HG03565 (cell line): ENCODE results near the gene SGMS2.
"Not testable (repeated sequence)": the region's sequence is repeated elsewhere in the genome, so short reads cannot be mapped to it uniquely, and the experiment has no call there.

Experiments
- ATAC-seq: cut with Tn5 transposase; IDR thresholded peaks from one replicate; pipeline ENCODE4 v1.9.1; 2021; ENCODE audit warnings: mild to moderate bottlenecking, moderate library complexity; ENCODE audit not compliant: unreplicated experiment

Gene SGMS2

GRCh38 chr4:107863850-107864371 lies 39.2 kb downstream of the SGMS2 start:
- no peak for ATAC-seq

GRCh38 chr4:107866726-107867125 lies 42.0 kb downstream of the SGMS2 start:
- ATAC-seq = no peak

- ATAC-seq = no peak
Observed at GRCh38 chr4:107870236-107870635, 45.5 kb downstream of the SGMS2 start.

GRCh38 chr4:107870916-107871786 lies 46.4 kb downstream of the SGMS2 start:
- ATAC-seq = no peak

- ATAC-seq = no peak
Observed at GRCh38 chr4:107874024-107874423, 49.3 kb downstream of the SGMS2 start.

DNA sequence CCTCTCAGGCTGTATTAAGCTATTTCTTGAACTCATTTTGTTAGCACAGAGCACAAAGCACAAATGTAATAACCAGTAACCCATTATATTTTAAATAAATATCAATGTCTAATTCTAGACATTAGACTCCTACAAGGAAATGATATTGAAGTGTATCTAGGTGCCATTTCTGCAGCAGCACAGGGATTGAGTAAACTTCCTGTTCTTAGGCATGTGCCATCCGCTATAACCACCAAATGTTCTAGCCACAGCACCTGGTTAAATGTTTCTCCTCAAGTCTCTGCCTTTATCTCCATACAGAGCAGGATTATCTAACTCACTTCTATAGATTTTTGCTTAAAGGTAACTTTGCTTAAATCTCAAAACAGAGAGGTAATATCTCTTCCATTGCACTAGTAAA lies 51.4 kb downstream of the SGMS2 start:
- ATAC-seq = no peak

DNA sequence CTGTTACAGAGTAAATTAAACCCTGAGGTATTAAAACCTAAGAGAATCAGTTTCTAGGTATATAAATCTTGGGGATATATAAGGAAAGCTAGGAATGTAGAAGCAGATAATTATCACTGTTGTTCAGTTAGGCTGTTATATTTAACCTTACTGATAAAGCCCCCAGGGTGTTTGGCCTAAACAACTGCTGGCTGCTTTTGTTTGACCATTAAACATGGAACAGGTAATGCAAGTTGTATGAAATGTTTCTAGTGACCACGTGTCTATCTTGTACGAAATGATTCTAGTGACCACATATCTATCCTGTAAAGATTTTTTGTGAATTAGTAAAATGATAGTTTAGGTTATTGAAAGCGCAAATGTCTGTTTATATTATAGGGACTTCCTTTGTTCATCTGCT lies 52.6 kb downstream of the SGMS2 start:
- no peak for ATAC-seq

DNA sequence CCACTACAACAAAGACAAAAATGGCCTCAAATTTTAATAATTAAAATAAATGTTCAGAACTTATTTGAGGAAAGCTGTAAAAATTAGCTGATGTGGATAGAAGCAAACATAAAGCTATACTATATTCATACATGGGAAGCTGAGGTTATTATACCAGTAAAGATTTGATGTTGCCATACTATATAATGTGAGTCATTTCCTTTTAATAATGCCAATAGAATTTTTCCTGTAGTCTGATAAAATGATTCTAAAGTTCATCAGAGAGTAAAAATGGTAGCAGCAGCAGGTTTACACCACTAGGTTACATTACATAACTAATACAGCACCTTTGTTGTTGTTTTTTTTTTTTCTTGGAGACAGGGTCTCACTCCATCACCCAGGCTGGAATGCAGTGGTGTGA lies 61.1 kb downstream of the SGMS2 start:
- ATAC-seq = no peak

GRCh38 chr4:107888237-107888636 lies 63.5 kb downstream of the SGMS2 start:
- ATAC-seq = no peak

- ATAC-seq = no peak
Observed at GRCh38 chr4:107890779-107891178, 66.0 kb downstream of the SGMS2 start.

DNA sequence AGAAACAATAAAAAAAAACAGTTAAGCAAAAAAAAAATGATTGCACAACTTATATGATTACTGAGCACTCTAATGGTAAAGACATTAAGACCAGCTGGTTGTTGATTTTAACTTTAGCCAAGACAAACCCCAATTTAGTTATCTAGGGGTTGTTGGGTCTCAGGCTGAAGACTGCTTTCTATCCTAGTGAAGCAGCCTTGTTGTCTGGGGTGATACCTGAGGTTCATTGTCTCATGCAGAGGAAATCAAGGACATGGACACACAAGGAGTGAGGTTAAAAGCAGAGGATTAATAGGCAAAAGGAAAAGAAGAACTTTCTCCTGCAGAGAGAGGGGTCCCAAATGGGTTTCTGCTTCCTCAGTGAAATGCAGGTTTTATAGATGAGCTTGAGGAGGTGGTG lies 66.6 kb downstream of the SGMS2 start:
- no peak for ATAC-seq

DNA sequence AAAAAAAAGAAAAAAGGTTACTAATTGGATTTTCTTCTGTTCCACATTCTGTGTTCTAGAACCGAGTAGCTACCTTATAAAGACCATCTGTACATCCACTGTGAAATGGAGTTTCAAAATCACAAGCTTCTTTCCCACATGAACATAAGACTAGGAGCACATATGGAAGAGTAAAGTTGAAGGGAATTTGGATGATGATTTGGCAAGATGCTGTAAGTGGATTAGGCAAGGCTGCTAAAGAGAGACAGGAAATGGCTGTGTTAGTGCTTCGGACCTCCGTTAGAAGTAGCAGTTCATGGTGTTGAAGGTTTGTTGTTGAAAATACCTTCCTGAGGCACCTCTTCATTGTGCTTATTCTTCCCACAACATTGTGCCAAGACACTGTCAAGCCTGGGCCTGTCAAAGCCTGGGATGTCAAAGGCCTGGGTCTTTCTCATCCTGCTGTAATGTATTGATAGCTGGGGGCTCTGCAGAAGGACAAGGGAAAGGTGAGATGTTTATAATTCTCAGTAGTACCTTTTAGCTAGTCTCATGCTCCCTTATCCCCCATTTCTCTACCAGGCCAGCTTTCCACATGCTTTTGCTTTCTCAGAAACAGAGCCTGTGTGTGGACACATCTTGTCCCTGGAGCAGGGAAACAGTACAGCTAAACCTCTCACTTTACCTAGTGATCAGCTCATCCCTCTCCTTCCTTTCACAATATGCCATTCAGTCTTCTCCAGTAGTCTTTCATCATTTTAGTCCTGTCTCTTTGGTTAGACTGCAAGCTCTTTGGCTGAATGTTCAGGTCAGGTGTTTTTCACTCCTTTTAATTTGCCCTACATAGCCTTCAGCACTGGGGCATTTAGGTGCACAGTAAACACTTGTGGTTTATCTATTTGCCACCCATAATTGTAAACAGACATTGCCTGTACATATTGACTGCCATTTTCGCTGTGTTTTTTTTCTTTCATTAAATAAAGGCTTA lies 68.7 kb downstream of the SGMS2 start:
- no peak for ATAC-seq

DNA sequence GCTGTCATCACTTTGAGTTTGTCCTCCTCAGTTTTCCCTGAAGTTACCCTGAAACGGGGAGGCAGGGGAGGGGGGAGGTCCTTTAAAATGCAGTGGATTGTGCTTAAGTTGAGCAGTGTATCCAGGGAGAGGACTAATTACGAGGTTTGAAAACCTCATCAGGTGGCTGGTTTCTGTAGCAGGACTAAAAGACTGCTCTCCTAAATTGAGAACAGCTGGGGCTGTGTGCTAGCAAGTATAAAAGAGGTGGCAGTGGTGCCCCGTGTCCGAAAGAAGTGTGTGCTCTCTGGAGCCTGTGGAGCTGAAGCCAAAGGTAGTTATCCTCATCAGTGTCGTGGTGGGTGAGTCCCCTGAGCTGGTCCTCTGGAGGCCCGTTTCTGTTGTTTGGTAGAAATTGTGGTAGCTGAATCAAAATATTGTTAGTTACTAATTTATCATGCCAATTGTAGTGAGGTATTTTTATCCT lies 69.4 kb downstream of the SGMS2 start:
- no peak for ATAC-seq

DNA sequence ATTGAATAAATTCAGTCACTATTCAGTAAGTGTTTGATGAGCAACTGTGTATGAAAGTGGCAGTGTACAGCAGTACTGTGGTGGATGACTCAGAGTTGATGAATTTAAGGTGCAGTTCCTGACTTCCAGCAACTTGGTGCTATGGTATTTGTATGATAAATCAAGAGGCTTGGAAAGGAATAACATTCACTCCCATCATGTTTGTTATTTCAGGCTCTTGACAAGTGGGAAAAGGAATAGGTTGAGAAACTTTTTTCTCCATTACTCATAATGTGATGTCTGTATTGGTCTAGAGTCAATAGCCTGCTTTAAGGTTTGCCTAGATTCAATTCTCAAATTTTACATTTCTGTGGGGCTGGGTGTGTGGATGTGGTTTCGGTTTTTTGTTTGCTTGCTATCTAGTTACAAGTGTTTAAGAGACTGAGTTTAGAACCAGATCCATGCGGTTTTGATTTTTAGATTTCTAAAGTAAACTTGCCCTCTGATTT lies 71.5 kb downstream of the SGMS2 start:
- no peak for ATAC-seq

DNA sequence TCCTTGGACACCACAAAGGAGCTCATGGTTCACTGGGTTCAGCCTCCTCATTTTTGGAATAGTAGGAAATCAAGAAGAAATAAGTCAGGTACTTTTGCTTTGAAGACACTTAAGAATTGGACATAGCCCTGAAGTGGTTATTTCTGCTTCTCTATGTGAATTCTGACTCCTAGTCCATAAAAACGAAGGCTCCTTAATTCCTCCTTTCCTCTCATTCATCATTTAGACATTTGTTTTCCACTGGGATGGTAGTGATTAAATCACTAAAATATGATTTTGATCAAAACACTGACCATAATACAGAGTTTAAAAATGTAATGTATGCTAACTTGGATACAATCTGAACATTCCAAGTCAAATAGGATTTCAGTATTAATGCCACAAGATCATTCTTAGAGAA lies 71.9 kb downstream of the SGMS2 start:
- no peak for ATAC-seq

DNA sequence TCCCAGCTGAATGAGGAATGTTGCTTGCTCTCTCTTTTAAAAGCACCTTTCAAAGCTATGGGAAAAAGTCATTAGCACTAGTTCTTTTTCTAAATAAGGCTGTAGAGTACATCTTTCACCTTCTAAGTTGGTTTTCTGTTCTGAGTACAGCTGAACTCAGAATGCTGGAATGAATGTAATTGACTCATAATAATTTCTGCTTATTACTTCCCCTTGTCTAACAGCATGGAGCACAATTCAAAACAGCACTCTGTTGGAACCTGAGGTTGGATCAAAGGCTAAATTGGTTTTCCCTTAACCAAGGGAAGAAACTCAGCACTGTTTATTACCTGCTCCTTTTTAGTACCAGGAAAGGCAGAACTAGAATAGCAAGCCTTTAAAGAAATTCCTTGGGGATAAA lies 73.1 kb downstream of the SGMS2 start:
- no peak for ATAC-seq

GRCh38 chr4:107900067-107900466 lies 75.3 kb downstream of the SGMS2 start:
- ATAC-seq = no peak

- ATAC-seq = no peak
Observed at GRCh38 chr4:107900508-107900907, 75.8 kb downstream of the SGMS2 start.

GRCh38 chr4:107901213-107901934 lies 76.6 kb downstream of the SGMS2 start:
- ATAC-seq = no peak

DNA sequence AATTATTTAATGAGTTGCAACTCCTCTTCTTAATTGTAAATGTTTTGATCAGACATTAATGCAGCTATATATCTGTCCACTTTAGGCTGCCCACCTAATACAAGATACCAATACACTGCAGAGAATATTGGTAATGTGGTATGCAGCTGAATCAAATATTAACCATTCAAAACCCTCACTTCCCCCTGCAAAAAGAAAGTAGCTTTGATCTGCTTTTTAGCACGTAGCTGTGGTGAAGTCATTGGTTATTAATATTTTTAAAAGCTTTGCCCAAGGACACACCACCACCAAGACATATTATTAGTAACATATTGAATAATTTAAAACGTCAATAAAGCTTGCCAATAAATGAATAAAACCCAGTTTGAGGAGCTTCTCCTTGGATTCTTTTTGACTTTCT lies 78.0 kb downstream of the SGMS2 start:
- peak; percentile 55 for ATAC-seq

GRCh38 chr4:107905082-107905481 lies 80.3 kb downstream of the SGMS2 start:
- not testable (repeated sequence) for ATAC-seq
